Measurements from ENCODE around the gene CYP46A1.

CYP46A1 gene

DNA sequence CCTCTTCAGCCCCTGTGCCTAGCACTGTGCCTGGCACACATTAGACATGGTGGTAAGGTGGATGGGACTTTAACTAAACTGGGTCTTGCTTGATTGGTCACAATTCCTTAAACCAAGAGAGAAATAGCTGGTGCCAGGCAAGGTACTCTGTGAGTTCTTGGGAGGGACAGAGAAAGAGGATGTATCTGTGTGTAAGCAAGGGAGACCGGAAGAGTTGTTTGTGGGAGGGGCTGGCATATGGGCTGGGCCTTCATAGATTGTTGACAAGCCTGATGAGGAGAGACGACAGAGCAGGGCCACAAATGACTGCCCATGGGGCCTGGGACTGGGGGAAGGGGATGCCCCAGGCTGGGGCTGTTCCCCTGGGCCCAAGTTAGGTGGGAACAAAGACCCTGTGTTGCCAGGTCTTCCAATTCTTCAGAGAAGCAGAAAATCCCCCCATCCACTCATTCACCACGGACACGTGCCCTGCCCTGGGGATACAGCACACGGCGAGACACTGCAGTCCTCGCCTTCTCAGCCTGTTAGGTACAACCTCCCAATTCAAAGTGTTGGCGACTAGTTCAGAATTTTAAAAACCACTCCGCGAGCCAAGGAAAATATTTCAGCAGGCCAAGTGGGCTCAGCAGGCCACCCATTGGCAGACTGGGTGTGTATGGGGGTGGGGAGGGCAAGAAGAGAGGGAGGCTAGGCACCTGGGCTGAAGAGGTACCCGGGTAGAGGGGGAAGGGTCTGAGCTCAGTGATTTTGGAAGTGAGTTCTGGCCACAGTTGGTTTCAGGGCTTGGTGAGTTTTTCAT, 11.4 kb upstream of the CYP46A1 start:
- no peaks in the 10 kb centered on the region for H3K36me3 ChIP-seq (ENCODE audit: insufficient read depth, low read length)
- H3K4me3 ChIP-seq (ENCODE audit: low read depth, low read length, poor library complexity, severe bottlenecking), result no peak overlapping the region
- no peak overlapping the region for H3K9ac ChIP-seq (ENCODE audit: low read length)
- no peaks in the 10 kb centered on the region for H3F3A ChIP-seq (ENCODE audit: insufficient read depth, low read length)
- no peak overlapping the region for H2AFZ ChIP-seq (ENCODE audit: low read length)
- no peak overlapping the region for H3K27ac ChIP-seq (ENCODE audit: low read depth, low read length, poor library complexity, severe bottlenecking)
- H3K4me1 ChIP-seq (ENCODE audit: insufficient read depth, low read length, severe bottlenecking), result no peaks in the 10 kb centered on the region
- no peaks in the 10 kb centered on the region for H3K79me2 ChIP-seq (ENCODE audit: insufficient read depth, low read length)
- TF ChIP-seq, protein P1, sequence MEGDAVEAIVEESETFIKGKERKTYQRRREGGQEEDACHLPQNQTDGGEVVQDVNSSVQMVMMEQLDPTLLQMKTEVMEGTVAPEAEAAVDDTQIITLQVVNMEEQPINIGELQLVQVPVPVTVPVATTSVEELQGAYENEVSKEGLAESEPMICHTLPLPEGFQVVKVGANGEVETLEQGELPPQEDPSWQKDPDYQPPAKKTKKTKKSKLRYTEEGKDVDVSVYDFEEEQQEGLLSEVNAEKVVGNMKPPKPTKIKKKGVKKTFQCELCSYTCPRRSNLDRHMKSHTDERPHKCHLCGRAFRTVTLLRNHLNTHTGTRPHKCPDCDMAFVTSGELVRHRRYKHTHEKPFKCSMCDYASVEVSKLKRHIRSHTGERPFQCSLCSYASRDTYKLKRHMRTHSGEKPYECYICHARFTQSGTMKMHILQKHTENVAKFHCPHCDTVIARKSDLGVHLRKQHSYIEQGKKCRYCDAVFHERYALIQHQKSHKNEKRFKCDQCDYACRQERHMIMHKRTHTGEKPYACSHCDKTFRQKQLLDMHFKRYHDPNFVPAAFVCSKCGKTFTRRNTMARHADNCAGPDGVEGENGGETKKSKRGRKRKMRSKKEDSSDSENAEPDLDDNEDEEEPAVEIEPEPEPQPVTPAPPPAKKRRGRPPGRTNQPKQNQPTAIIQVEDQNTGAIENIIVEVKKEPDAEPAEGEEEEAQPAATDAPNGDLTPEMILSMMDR (IDR thresholded peaks at IDR 0.05; ENCODE audit: low read length), result no peak
- TF ChIP-seq EZH2 (IDR thresholded peaks at IDR 0.05; ENCODE audit: borderline replicate concordance, low read length), result no peak
- no peaks in the 10 kb centered on the region for H4K20me1 ChIP-seq (ENCODE audit: insufficient read depth, low read length)
- H3K9me2 ChIP-seq (ENCODE audit: low read depth, low read length), result no peaks in the 10 kb centered on the region
- no peak overlapping the region for H3K4me2 ChIP-seq (ENCODE audit: low read length)
- peaks cover 8% of the 10 kb centered on the region; the same call in 1 of the 2 replicates for H3K27me3 ChIP-seq (ENCODE audit: insufficient read depth, low read length)
- H3K9me3 ChIP-seq (ENCODE audit: low read length), result no peaks in the 10 kb centered on the region

DNA sequence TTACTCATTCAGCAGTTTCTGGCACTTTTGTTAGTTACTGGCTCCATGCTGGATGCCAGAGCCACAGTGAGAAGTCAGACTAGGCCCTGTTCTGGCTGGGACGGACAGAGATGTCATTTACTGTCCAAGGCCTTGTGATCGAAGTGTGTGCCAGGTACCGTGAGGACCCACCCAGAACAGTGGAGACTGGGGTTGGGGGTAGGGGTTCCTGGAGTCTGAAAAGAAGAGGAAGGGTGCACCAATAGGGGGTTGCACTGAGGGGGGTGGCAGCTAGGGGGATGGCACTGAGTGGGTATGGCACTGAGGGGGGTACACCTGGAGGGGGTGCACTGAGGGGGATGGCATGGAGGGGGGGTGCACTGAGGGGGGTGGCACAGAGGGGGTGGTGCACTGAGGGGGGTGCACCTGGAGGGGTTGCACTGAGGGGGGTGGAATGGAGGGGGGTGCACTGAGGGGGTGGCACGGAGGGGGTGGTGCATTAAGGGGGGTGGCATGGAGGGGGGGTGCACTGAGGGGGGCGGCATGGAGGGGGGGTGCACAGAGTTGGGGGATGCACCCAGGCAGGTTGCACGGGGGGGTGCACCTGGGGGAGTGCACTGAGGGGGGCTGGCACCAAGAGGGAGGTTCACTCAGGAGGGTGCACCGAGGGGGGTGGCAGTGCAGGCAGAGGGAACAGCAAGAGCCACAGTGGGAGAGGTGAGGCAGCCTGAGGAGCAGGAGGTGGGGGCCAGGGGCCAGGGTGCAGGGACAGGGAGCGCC, 10.6 kb upstream of the CYP46A1 start:
- no peaks in the 10 kb centered on the region for H3K4me1 ChIP-seq (ENCODE audit: insufficient read depth, low read length, severe bottlenecking)
- H3K79me2 ChIP-seq (ENCODE audit: insufficient read depth, low read length), result no peaks in the 10 kb centered on the region
- H3K9me2 ChIP-seq (ENCODE audit: low read depth, low read length), result no peaks in the 10 kb centered on the region
- no peak overlapping the region for H3K9ac ChIP-seq (ENCODE audit: low read length)
- peaks cover 13% of the 10 kb centered on the region; the same call in 1 of the 2 replicates for H3K27me3 ChIP-seq (ENCODE audit: insufficient read depth, low read length)
- no peaks in the 10 kb centered on the region for H3K9me3 ChIP-seq (ENCODE audit: low read length)
- no peak overlapping the region for H3K4me2 ChIP-seq (ENCODE audit: low read length)
- H3K36me3 ChIP-seq (ENCODE audit: insufficient read depth, low read length), result no peaks in the 10 kb centered on the region; the same call in 1 of the 2 replicates
- no peaks in the 10 kb centered on the region for H3F3A ChIP-seq (ENCODE audit: insufficient read depth, low read length)
- TF ChIP-seq EZH2 (IDR thresholded peaks at IDR 0.05; ENCODE audit: borderline replicate concordance, low read length), result no peak
- TF ChIP-seq, protein P1 (IDR thresholded peaks at IDR 0.05; ENCODE audit: low read length), result no peak
- H3K4me3 ChIP-seq (ENCODE audit: low read depth, low read length, poor library complexity, severe bottlenecking), result no peak overlapping the region
- H3K27ac ChIP-seq (ENCODE audit: low read depth, low read length, poor library complexity, severe bottlenecking), result no peak overlapping the region
- H2AFZ ChIP-seq (ENCODE audit: low read length), result no peak overlapping the region
- no peaks in the 10 kb centered on the region for H4K20me1 ChIP-seq (ENCODE audit: insufficient read depth, low read length)

DNA sequence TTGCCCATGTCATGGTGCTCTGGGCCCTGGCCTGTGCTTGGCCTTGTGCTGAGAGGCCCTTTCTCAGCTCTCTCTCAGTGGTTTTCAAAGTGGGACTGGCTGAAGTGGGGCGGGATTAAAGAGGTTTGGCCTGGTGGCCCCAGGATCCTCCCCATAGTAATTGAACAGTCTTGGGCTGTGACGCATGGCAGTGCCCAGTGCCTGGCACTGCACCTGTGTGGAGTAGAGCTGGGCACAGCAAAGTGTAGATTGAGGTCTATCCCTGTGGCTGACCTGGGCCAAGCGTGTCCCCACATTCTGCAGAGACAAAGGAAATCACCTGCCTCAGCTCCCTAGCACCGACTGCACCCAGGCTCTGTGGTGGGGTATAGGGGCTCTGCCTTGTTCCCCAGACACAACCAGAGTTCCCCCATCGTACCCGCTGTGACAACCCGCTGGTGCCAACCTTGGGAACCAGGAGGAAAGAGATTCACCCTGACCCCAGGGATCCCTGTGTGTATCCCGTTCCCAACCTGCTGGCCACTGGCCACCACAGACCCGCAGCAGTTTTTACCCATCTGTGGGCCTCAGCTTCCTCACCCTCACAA, 9.9 kb upstream of the CYP46A1 start:
- Histone ChIP-seq H3K27ac (ENCODE audit: low read depth, low read length, poor library complexity, severe bottlenecking) (no peak overlapping the region), H3K27me3 (ENCODE audit: insufficient read depth, low read length) (peaks cover 13% of the 10 kb centered on the region; the same call in 1 of the 2 replicates), H3K9me2 (ENCODE audit: low read depth, low read length) (no peaks in the 10 kb centered on the region), H3F3A (ENCODE audit: insufficient read depth, low read length) (no peaks in the 10 kb centered on the region), H3K9me3 (ENCODE audit: low read length) (no peaks in the 10 kb centered on the region), H3K4me3 (ENCODE audit: low read depth, low read length, poor library complexity, severe bottlenecking) (no peak overlapping the region), H3K9ac (ENCODE audit: low read length) (no peak overlapping the region), H3K4me2 (ENCODE audit: low read length) (no peak overlapping the region), H4K20me1 (ENCODE audit: insufficient read depth, low read length) (no peaks in the 10 kb centered on the region), H3K79me2 (ENCODE audit: insufficient read depth, low read length) (no peaks in the 10 kb centered on the region), H2AFZ (ENCODE audit: low read length) (no peak overlapping the region), H3K36me3 (ENCODE audit: insufficient read depth, low read length) (no peaks in the 10 kb centered on the region; the same call in 1 of the 2 replicates), H3K4me1 (ENCODE audit: insufficient read depth, low read length, severe bottlenecking) (no peaks in the 10 kb centered on the region)
- TF ChIP-seq EZH2 (IDR thresholded peaks at IDR 0.05; ENCODE audit: borderline replicate concordance, low read length), result no peak
- TF ChIP-seq, protein P1 (IDR thresholded peaks at IDR 0.05; ENCODE audit: low read length), result no peak
